ENCODE data around the gene RAB11B.
A peak's percentile ranks its signal among the peaks of the same experiment; 100 is the strongest.
"Not testable (repeated sequence)": the region's sequence is repeated elsewhere in the genome, so short reads cannot be mapped to it uniquely, and the experiment has no call there.

Gene RAB11B

DNA sequence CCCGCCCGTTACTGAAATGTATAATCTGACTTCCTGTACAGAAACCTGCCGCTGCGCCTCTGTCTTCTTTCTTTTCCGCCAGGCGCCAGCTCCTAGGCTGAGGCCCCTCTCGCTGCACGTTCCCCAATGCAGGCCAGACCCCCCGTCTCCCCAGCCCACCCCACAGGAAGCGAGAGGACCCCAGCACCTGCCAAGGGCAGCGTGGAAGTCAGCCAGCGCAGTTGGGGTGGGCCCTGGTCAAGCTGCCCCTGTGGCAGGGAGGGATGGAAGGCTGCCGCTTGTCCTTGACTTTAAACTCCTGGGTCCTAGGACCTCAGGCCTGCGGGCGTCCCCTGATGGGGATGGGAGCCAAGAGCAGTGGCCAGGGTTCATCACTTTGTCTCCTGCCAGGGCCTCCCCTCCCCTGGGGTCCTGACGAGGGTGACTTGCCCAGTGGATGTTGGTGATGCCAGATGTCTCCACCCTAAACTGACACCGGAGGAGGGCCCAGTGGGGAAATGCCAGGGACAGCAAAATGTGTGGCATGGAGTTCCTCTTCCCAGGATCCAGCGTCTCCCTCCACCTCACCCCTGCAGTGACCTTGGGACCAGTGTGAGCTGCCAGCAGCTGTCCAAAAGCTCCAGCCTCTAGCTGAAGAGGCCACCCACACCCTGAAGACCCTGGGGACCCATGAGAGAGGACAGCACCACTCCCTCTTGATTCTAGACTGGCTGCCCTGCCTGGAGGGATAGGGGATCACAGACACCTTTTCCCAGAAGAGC is 14.4 kb downstream of the RAB11B start:
- Histone ChIP-seq H3K36me3 (peaks cover 42 to 69% (median 48%) of the 10 kb centered on the region in 11 experiments), H3K9me3 (replicated peaks in 1 of 11) (no peaks in the 10 kb centered on the region), H3K27me3 (no peaks in the 10 kb centered on the region), H3K4me2 (no peak overlapping the region), H3K4me3 (no peak overlapping the region), H3K9ac (peak overlapping the region in 1 of 11 experiments; percentile 19; a peak in 1 of 22 replicates), H3K4me1 (no peaks in the 10 kb centered on the region), H3K27ac (no peak overlapping the region), H4K20me1 (peaks cover 0 to 34% (median 19%) of the 10 kb centered on the region in 11 experiments; a peak in 17 of 22 replicates)
- TF ChIP-seq Cebpa-rat (IDR thresholded peaks at IDR 0.05): no peak

DNA sequence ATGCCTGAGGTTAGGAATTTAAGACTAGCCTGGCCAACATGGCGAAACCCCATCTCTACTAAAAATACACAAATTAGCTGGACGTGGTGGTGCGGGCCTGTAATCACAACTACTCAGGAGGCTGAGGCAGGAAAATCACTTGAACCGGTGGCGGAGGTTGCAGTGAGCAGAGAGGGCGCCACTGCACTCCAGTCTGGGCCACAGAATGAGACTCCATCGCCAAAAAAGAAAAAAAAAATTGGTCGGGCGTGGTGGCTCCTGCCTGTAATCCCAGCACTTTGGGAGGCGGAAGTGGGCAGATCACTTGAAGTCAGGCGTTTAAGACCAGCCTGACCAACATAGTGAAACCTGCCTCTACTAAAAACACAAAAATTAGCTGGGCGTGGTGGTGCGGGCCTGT is 20.6 kb downstream of the RAB11B start:
- H3K4me3 ChIP-seq; H3K27me3 ChIP-seq; H3K9ac ChIP-seq; H4K20me1 ChIP-seq; H3K9me3 ChIP-seq (replicated peaks in 1 of 11): not testable (repeated sequence)
- Histone ChIP-seq H3K27ac (peak overlapping the region in 1 of 11 experiments; percentile 9; a peak in 3 of 22 replicates), H3K4me2 (peak overlapping the region in 4 of 11 experiments; percentile 0 to 67 (median 39); a peak in 6 of 22 replicates), H3K4me1 (peaks cover 7 to 50% (median 14%) of the 10 kb centered on the region in 10 experiments), H3K36me3 (peaks cover 0 to 15% (median under 1%) of the 10 kb centered on the region in 11 experiments; a peak in 7 of 22 replicates)

DNA sequence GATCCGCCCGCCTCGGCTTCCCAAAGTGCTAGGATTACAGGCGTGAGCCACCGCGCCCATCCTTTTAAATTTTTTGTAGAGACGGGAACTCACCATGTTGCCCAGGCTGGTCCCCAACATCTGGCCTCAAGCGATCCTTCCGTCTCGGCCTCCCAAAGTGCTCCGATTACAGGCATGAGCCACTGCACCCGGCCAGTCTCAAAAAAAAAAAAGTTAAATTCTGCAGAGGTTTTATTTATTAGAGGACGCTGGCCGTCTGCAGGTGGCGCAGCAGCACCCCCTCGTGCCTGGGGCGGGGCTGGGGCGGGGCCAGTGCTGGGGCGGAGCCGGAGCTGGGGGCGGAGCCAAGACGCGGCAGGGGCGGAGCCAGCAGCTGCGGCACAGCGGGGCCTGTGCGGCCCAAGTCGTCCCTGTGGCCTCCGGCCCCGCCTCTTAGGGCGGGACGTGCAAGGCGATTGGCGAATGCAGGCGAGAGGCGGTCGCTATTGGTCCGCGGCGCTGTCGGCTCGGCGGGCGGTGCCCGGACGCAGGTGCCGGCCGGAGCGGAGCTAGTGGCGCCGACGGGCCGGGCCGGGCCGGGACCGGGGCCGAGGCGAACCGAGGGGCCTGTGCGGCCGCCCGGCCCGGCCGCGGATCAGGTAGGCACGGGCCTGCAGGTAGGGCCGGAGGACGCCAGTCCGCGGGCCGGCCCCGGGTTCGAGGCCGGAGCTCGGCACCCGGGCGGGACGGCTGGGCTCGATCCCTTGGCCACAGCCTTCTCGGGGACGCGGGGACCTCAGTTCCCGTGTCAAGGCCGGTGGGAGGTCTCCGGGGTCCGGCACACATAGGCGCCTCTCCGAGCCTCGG is 22.8 kb downstream of the RAB11B start, which contains the start of gene MARCHF2:
TSS of gene MARCHF2 (plus strand) at position 523 of the 846 bp plus-strand sequence. CDS start 8,536 bp downstream, outside the sequence.
- Histone ChIP-seq H4K20me1 (no peaks in the 10 kb centered on the region; a peak in 1 of 22 replicates), H3K4me2 (peak within 1 kb of the TSS; percentile 89 to 100 (median 95)), H3K9ac (peak within 1 kb of the TSS; percentile 69 to 94 (median 82)), H3K36me3 (no peaks in the 10 kb centered on the region), H3K27ac (peak within 1 kb of the TSS; percentile 50 to 84 (median 70); a peak in 21 of 22 replicates), H3K4me3 (peak within 1 kb of the TSS; percentile 72 to 98 (median 79)), H3K4me1 (peaks cover 7 to 71% (median 16%) of the 10 kb centered on the region in 10 experiments), H3K9me3 (replicated peaks in 1 of 11) (no peaks in the 10 kb centered on the region), H3K27me3 (no peaks in the 10 kb centered on the region)
- TF ChIP-seq Cebpa-rat (IDR thresholded peaks at IDR 0.05): no peak

DNA sequence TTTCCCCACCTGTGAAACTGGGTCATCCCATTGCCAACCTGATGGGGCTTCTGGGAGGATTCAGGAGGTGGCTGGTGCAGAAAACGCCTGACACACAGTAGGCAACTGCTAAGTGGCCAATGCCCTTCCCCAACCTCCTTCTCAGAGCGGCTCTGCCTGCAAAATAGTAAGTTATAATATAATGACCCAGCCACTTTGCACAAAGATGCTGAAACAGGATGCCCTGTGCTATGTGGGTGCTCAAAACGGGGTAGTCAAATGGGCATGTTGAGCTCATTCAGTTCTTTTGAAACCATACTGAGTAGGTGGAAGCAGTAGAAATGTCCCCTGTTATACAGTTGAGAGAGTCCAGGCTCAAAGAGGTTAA is 23.5 kb downstream of the RAB11B start:
- H3K4me1 ChIP-seq: peaks cover 7 to 77% (median 18%) of the 10 kb centered on the region in 10 experiments
- no peak for TF ChIP-seq Cebpa-rat (IDR thresholded peaks at IDR 0.05)
- no peaks in the 10 kb centered on the region for H3K9me3 ChIP-seq (replicated peaks in 1 of 11)
- H3K27me3 ChIP-seq: no peaks in the 10 kb centered on the region
- H3K4me3 ChIP-seq: peak overlapping the region; percentile 72 to 98 (median 79)
- H3K36me3 ChIP-seq: no peaks in the 10 kb centered on the region; a peak in 1 of 22 replicates
- peak overlapping the region; percentile 69 to 94 (median 82) for H3K9ac ChIP-seq
- H4K20me1 ChIP-seq: no peaks in the 10 kb centered on the region; a peak in 1 of 22 replicates
- peak overlapping the region; percentile 89 to 100 (median 95) for H3K4me2 ChIP-seq
- peak overlapping the region in 10 of 11 experiments; percentile 50 to 84 (median 70); a peak in 19 of 22 replicates for H3K27ac ChIP-seq

DNA sequence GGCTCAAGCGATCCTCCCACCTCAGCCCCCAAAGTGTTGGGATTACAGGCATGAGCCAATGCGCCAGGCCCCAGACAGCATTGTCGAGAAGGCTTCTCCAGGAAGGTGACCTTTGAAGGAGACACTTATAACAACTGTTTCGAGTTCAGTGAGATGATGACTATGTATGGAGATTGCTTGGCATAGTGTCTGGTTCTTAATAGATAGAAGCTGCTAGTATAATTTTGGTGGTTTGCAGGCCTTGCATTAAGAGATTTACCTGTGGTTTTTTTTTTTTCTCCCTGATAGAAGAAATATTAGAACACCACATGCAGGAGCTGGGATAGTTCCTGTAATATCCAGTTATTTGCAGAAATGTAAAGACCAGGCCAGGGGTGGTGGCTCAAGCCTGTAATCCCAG is 26.6 kb downstream of the RAB11B start:
- Histone ChIP-seq H3K36me3 (peaks cover 0 to 5% (median 0%) of the 10 kb centered on the region in 11 experiments; a peak in 4 of 22 replicates), H3K4me2 (peak overlapping the region in 3 of 11 experiments; percentile 59 to 76 (median 60); a peak in 4 of 22 replicates), H4K20me1 (no peaks in the 10 kb centered on the region; a peak in 1 of 22 replicates), H3K27me3 (no peaks in the 10 kb centered on the region), H3K4me3 (no peak overlapping the region), H3K9me3 (replicated peaks in 1 of 11) (no peaks in the 10 kb centered on the region), H3K4me1 (peaks cover 7 to 62% (median 13%) of the 10 kb centered on the region in 10 experiments), H3K27ac (no peak overlapping the region), H3K9ac (no peak overlapping the region)
- TF ChIP-seq Cebpa-rat (IDR thresholded peaks at IDR 0.05): no peak

DNA sequence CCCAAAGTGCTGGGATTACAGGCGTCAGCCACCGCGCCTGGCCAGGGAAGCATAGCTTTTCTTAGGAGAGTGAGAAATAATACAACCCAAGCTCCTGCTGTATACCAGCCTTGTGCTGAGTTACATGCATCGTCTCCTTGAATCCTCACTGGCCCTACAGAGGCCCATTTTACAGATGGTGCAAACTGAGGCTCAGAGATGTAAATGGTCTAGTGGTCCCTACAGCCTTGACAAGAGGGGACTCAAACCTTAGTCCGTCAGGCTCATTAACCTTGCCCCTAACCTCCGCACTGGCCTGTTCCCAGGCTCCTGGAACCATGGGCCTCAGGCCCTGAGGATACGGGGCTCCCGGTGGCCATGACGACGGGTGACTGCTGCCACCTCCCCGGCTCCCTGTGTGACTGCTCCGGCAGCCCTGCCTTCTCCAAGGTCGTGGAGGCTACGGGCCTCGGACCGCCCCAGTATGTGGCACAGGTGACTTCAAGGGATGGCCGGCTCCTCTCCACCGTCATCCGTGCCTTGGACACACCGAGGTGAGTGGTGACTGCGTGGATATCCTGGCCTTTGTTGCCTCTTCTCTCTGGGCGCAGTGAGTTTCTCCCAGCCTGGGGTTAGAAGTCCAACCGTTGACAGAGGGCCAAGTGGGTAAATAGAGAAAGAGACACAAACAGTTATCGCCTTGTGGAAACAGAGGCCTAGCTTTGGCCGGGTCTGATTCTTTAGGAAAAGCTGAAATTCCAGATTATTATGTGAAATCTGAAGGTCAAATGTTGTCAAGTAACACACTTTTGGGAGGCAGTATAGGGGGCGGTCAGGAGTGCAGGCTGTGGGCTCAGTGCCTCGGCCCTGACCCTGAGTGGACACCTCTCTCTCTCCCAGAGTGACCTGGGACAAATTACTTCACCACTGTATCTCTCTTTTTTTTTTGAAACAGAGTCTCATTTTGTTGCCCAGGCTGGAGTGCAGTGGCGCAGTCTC is 31.6 kb downstream of the RAB11B start:
- no peak overlapping the region for H3K4me3 ChIP-seq
- H3K27me3 ChIP-seq: no peaks in the 10 kb centered on the region
- H3K36me3 ChIP-seq: peaks cover 0 to 28% (median 0%) of the 10 kb centered on the region in 11 experiments; a peak in 4 of 22 replicates
- no peak overlapping the region for H3K27ac ChIP-seq
- H3K9me3 ChIP-seq (replicated peaks in 1 of 11): no peaks in the 10 kb centered on the region
- H3K4me1 ChIP-seq: peaks cover 8 to 45% (median 18%) of the 10 kb centered on the region in 10 experiments; a peak in 19 of 20 replicates
- no peak for TF ChIP-seq Cebpa-rat (IDR thresholded peaks at IDR 0.05)
- no peak overlapping the region for H3K4me2 ChIP-seq
- peaks cover 0 to 9% (median 0%) of the 10 kb centered on the region in 11 experiments; a peak in 1 of 22 replicates for H4K20me1 ChIP-seq
- no peak overlapping the region for H3K9ac ChIP-seq

DNA sequence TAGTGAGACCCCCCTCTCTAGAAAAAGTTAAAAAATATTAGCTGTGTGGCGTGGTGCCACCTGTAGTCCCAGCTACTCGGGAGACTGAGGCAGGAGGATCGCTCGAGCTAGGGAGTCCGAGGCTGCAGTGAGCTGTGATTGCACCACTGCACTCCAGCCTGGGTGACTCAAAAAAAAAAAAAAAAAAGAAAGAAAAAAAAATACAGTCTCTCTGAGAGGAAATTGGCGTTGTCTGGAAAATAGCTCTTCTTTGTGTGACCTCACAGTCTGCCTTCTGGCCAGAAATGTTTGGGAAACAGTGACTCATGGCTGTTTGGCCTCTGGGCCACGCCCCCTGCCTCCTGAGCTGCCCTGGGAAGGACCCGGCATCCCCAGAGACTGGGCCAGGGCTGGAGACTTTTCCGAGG is 33.7 kb downstream of the RAB11B start:
- Histone ChIP-seq H3K27me3 (no peaks in the 10 kb centered on the region), H3K27ac (peak overlapping the region in 10 of 11 experiments; percentile 20 to 86 (median 46); a peak in 16 of 22 replicates), H3K4me1 (peaks cover 8 to 24% (median 15%) of the 10 kb centered on the region in 10 experiments; a peak in 19 of 20 replicates), H3K4me2 (peak overlapping the region; percentile 16 to 89 (median 48); a peak in 21 of 22 replicates), H3K36me3 (peaks cover 0 to 40% (median 0%) of the 10 kb centered on the region in 11 experiments; a peak in 4 of 22 replicates), H4K20me1 (0 out of 22 replicates have a peak, but pooled peaks cover 0 to 9% (median 0%) of the 10 kb centered on the region in 11 experiments), H3K9ac (peak overlapping the region in 7 of 11 experiments; percentile 22 to 76 (median 56); a peak in 10 of 22 replicates), H3K4me3 (peak overlapping the region in 1 of 10 experiments; percentile 14; a peak in 1 of 20 replicates), H3K9me3 (replicated peaks in 1 of 11) (no peaks in the 10 kb centered on the region)
- TF ChIP-seq Cebpa-rat (IDR thresholded peaks at IDR 0.05): 0 out of 22 replicates have a peak, but pooled peaks of 1 of the 11 experiments have one; percentile 12

DNA sequence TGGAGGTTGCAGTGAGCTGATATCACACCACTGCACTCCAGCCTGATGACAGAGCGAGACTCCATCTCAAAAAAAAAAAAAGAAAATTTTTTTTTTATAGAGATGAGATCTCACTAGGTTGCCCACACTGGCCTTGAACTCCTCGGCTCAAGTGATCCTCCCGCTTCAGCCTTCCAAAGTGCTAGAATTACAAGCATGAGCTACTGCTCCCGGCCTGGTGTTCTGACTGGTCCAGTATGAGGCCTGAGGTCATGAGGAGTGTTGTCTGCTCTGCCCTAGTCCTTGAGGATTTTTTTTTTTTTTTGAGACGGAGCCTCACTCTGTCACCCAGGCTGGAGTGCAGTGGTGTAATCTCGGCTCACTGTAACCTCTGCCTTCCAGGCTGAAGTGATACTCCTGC is 35.2 kb downstream of the RAB11B start:
- not testable (repeated sequence) for H4K20me1 ChIP-seq; H3K4me3 ChIP-seq; H3K4me2 ChIP-seq; H3K27ac ChIP-seq; H3K9ac ChIP-seq; H3K9me3 ChIP-seq (replicated peaks in 1 of 11); H3K27me3 ChIP-seq
- Histone ChIP-seq H3K4me1 (peaks cover 8 to 23% (median 15%) of the 10 kb centered on the region in 10 experiments; a peak in 19 of 20 replicates), H3K36me3 (peaks cover 0 to 53% (median 0%) of the 10 kb centered on the region in 11 experiments; a peak in 5 of 22 replicates)

Measured in BLaER1 treated with 17β-estradiol and CSF1 and Interleukin-3, amounts not matched to agents 10 nM and 100 nM (cell line).